ENCODE results near the gene ARSI. TPM values are rescaled to one million over a fixed set of nuclear protein-coding genes. Genes with fewer than 3 reads are reported as not detected.

The ARSI gene
- total RNA-seq, 3 donors from 2014 or later: 0.41 to 1.6 (median 0.63) TPM

DNA sequence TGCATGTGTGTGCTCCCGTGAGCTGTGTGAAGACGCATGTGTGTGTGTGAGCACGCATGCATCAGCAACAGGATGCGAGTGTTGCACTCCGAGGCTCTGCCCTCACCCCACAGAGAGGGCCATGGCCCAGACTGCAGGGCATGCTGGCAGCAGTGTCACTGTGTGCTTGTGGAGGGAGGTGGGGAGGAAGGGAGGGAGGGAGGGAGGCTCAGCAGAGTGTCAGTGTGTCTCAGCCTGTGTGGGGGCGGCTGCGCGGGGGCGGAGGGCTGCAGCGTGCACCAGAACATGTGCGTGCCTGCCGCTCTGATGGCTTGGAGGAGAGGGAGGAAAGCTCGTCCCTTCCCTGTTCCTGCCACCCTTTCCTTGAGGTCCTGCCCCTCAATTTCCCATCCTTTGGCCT lies 18.4 kb downstream of the ARSI start:
- H3K9me3 ChIP-seq: no peaks in the 10 kb centered on the region
- DNase-seq (no peak), ATAC-seq (no peak)
- TF ChIP-seq, protein P1, sequence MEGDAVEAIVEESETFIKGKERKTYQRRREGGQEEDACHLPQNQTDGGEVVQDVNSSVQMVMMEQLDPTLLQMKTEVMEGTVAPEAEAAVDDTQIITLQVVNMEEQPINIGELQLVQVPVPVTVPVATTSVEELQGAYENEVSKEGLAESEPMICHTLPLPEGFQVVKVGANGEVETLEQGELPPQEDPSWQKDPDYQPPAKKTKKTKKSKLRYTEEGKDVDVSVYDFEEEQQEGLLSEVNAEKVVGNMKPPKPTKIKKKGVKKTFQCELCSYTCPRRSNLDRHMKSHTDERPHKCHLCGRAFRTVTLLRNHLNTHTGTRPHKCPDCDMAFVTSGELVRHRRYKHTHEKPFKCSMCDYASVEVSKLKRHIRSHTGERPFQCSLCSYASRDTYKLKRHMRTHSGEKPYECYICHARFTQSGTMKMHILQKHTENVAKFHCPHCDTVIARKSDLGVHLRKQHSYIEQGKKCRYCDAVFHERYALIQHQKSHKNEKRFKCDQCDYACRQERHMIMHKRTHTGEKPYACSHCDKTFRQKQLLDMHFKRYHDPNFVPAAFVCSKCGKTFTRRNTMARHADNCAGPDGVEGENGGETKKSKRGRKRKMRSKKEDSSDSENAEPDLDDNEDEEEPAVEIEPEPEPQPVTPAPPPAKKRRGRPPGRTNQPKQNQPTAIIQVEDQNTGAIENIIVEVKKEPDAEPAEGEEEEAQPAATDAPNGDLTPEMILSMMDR (IDR thresholded peaks at IDR 0.05): no peak
- H3K4me1 ChIP-seq (ENCODE audit: low read depth): no peaks in the 10 kb centered on the region
- intact Hi-C loops (cut with DNase I, micrococcal nuclease): no loop called here
- H3K36me3 ChIP-seq (ENCODE audit: low read depth): no peaks in the 10 kb centered on the region
- no peak overlapping the region for H3K4me3 ChIP-seq

DNA sequence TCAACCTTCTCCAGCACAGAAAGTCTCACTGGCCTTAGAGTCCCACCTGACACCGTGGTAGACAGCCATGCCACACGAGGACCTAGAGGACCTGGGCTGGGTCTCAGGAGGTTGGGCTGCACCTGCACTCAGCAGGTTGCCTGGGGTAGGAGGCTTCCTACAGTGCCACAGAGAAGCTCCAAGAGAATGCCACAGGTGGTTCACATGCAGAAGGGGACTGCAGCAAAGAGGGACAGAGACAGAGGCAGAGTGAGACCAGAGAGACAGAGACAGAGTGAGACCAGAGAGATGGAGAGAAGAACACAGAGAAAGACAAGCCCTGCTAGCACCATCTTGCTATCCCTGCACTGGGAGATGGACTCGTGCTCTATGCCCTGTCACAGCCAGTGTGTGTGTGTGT lies 18.8 kb downstream of the ARSI start:
- no peak for DNase-seq
- Histone ChIP-seq H3K4me1 (ENCODE audit: low read depth) (no peaks in the 10 kb centered on the region), H3K9me3 (no peaks in the 10 kb centered on the region), H3K36me3 (ENCODE audit: low read depth) (no peaks in the 10 kb centered on the region), H3K4me3 (no peak overlapping the region)
- ATAC-seq: no peak
- intact Hi-C loops (cut with DNase I, micrococcal nuclease): no loop called here
- TF ChIP-seq, protein P1 (IDR thresholded peaks at IDR 0.05): no peak

- Histone ChIP-seq H3K4me3 (no peak overlapping the region), H3K36me3 (ENCODE audit: low read depth) (no peaks in the 10 kb centered on the region), H3K9me3 (no peaks in the 10 kb centered on the region), H3K4me1 (ENCODE audit: low read depth) (no peaks in the 10 kb centered on the region)
- TF ChIP-seq, protein P1 (IDR thresholded peaks at IDR 0.05): no peak
- ATAC-seq (no peak), DNase-seq (no peak)
- intact Hi-C loops (cut with DNase I, micrococcal nuclease): no loop called here
Observed at GRCh38 chr5:150281987-150282386, 20.7 kb downstream of the ARSI start.

DNA sequence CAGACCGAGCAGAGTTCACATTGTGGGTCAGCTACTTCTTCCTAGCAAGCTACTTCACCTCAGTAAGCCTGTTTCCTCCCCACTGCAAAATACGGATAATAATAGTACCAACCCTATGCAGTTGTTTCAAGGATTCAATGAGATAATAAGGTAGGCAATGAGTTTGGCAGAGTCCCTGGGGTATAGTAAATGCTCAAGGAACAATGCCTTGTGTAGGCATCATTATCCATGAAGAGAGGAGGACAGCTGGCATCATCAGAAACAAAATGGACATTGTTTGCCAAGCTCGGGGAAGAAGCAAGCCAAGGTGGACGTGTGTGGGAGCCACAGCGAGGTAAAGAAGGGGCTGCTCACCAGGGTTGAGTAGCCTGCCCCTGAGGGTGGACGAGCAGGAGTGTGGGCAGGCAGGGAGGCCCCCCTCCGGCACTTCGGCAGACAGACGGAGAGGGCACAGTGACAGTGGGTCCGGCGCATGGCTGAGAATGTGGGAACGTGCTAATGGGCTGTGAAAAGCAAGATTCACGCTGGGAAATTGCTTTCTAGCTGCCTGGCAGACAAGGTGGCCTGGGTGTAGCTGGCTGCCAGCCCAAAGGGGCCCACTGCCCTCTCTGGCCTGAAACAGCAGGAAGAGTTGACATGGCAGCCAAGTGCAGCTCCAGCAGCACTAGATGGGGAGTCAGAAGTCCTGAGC lies 23.2 kb downstream of the ARSI start:
- no peaks in the 10 kb centered on the region for H3K4me1 ChIP-seq (ENCODE audit: low read depth)
- H3K36me3 ChIP-seq (ENCODE audit: low read depth): no peaks in the 10 kb centered on the region
- ATAC-seq (no peak), DNase-seq (no peak)
- no peak overlapping the region for H3K4me3 ChIP-seq
- TF ChIP-seq, protein P1 (IDR thresholded peaks at IDR 0.05): no peak
- H3K9me3 ChIP-seq: no peaks in the 10 kb centered on the region
- intact Hi-C loops (cut with DNase I, micrococcal nuclease): no loop called here

GRCh38 chr5:150278916-150279315 lies 23.8 kb downstream of the ARSI start:
- ATAC-seq (no peak), DNase-seq (no peak)
- TF ChIP-seq, protein P1 (IDR thresholded peaks at IDR 0.05): no peak
- Histone ChIP-seq H3K4me3 (no peak overlapping the region), H3K4me1 (ENCODE audit: low read depth) (no peaks in the 10 kb centered on the region), H3K9me3 (no peaks in the 10 kb centered on the region), H3K36me3 (ENCODE audit: low read depth) (no peaks in the 10 kb centered on the region)
- intact Hi-C loops (cut with DNase I, micrococcal nuclease): no loop called here

Data from mucosa of descending colon (tissue), 3 donors.